CD14-positive monocyte (primary cell): ENCODE results near the gene ALDH7A1. TPM values are rescaled to one million over a fixed set of nuclear protein-coding genes. Genes with fewer than 3 reads are reported as not detected.

Experiments used
- DNase-seq, 3 donors: peaks; one replicate each; pipeline ENCODE4 v3.0.0-alpha.2; 2011 to 2022
- H2AFZ ChIP-seq: 2 replicates; pipeline ENCODE4 v1.6.0; 2012; ENCODE audit warnings: mild to moderate bottlenecking, low read depth, low read length, inconsistent platforms; ENCODE audit not compliant: insufficient read depth, poor library complexity, severe bottlenecking
- H3K27ac ChIP-seq, 2 donors: 1 replicate in 1 of 2; 2 replicates in 1 of 2; pipeline ENCODE4 v1.5.1; 2012 to 2013; ENCODE audit warnings: low read length in 2 of 2, control low read depth in 1 of 2, inconsistent platforms in 1 of 2, low read depth in 1 of 2, mild to moderate bottlenecking in 1 of 2
- H3K27me3 ChIP-seq, 2 donors: one replicate each; pipeline versions ENCODE4 v1.6.0 to v1.6.1; 2011 to 2013; ENCODE audit warnings: low read length in 2 of 2; ENCODE audit not compliant: control insufficient read depth in 2 of 2, insufficient read depth in 2 of 2
- H3K36me3 ChIP-seq, 2 donors: replicated peaks in 1 of 2; 1 replicate in 1 of 2; 2 replicates in 1 of 2; pipeline versions ENCODE4 v1.5.1 to v1.6.1; 2012 to 2013; ENCODE audit warnings: low read length in 2 of 2, control low read depth in 1 of 2, inconsistent platforms in 1 of 2, mild to moderate bottlenecking in 1 of 2; ENCODE audit not compliant: insufficient read depth in 2 of 2, control insufficient read depth in 1 of 2
- H3K4me1 ChIP-seq, 2 donors: 1 replicate in 1 of 2; 2 replicates in 1 of 2; pipeline versions ENCODE4 v1.5.1 to v1.6.1; 2012 to 2013; ENCODE audit warnings: low read length in 2 of 2, control low read depth in 1 of 2, inconsistent platforms in 1 of 2, mild to moderate bottlenecking in 1 of 2, moderate library complexity in 1 of 2; ENCODE audit not compliant: insufficient read depth in 2 of 2, control insufficient read depth in 1 of 2
- H3K4me2 ChIP-seq: replicated peaks from 2 replicates; pipeline ENCODE3; 2012; ENCODE audit warnings: low read length, moderate library complexity, mild to moderate bottlenecking; ENCODE audit not compliant: poor library complexity, severe bottlenecking; ENCODE audit errors: extremely low read depth
- H3K4me3 ChIP-seq, 3 experiments: fragments of 200-600 bp in 1 of 3; sonication (generic) in 1 of 3; replicated peaks in 1 of 3; 1 replicate in 2 of 3; 2 replicates in 1 of 3; pipeline ENCODE4 v1.5.1; 2011 to 2013; ENCODE audit warnings: low read length in 3 of 3, mild to moderate bottlenecking in 3 of 3, control low read depth in 2 of 3, low read depth in 2 of 3, inconsistent platforms in 1 of 3, moderate library complexity in 1 of 3
- H3K79me2 ChIP-seq: 2 replicates; pipeline ENCODE4 v1.6.0; 2012; ENCODE audit warnings: mild to moderate bottlenecking, control low read depth, inconsistent platforms, low read length, moderate library complexity; ENCODE audit not compliant: insufficient read depth
- H3K9ac ChIP-seq: 2 replicates; pipeline ENCODE4 v1.6.0; 2017; ENCODE audit warnings: low read length, mild to moderate bottlenecking; ENCODE audit not compliant: insufficient read depth, poor library complexity, severe bottlenecking
- H3K9me3 ChIP-seq, 2 donors: replicated peaks in 1 of 2; 1 replicate in 1 of 2; 2 replicates in 1 of 2; pipeline versions ENCODE4 v1.5.1 to v1.6.1; 2012 to 2013; ENCODE audit warnings: low read length in 2 of 2, control low read depth in 1 of 2; ENCODE audit not compliant: control insufficient read depth in 1 of 2, insufficient read depth in 1 of 2
- H4K20me1 ChIP-seq: 2 replicates; pipeline ENCODE4 v1.6.0; 2012; ENCODE audit warnings: mild to moderate bottlenecking, low read length, control low read depth, moderate library complexity; ENCODE audit not compliant: insufficient read depth
- H3K27ac Mint-ChIP-seq, 7 donors: one replicate each; pipeline ENCODE4 v1.8.0; 2020; ENCODE audit warnings: mild to moderate bottlenecking in 7 of 7, mixed read lengths in 7 of 7, moderate library complexity in 6 of 7, inconsistent platforms in 2 of 7
- H3K27me3 Mint-ChIP-seq, 3 donors: one replicate each; pipeline ENCODE4 v1.8.0; 2021 to 2022; ENCODE audit warnings: low read depth in 3 of 3, mild to moderate bottlenecking in 3 of 3, mixed read lengths in 3 of 3, moderate library complexity in 3 of 3, inconsistent platforms in 1 of 3
- H3K36me3 Mint-ChIP-seq, 2 donors: one replicate each; pipeline ENCODE4 v1.8.0; 2020; ENCODE audit warnings: mixed read lengths in 2 of 2, inconsistent platforms in 1 of 2, mild to moderate bottlenecking in 1 of 2
- H3K4me1 Mint-ChIP-seq: one replicate; pipeline ENCODE4 v1.8.0; 2020; ENCODE audit warnings: mild to moderate bottlenecking, mixed read lengths
- H3K4me3 Mint-ChIP-seq, 2 donors: one replicate each; pipeline ENCODE4 v1.8.0; 2020; ENCODE audit warnings: mild to moderate bottlenecking in 2 of 2, mixed read lengths in 2 of 2, moderate library complexity in 1 of 2
- H3K9me3 Mint-ChIP-seq, 7 donors: one replicate each; pipeline ENCODE4 v1.8.0; 2020 to 2022; ENCODE audit warnings: mixed read lengths in 7 of 7, mild to moderate bottlenecking in 6 of 7, moderate library complexity in 6 of 7, inconsistent platforms in 2 of 7
- CTCF ChIP-seq: fragments of 200-600 bp; IDR thresholded peaks from one replicate; pipeline ENCODE4 v1.8.0; 2022; ENCODE audit warnings: antibody characterized with exemption, mild to moderate bottlenecking
- WGBS: methylation state at CpG from one replicate; pipeline ENCODE4 v1.1.5; 2013; ENCODE audit warnings: missing lambda C conversion rate; ENCODE audit not compliant: insufficient coverage; 5-methylcytosine and 5-hydroxymethylcytosine counted together
- intact Hi-C, 2 donors: fragments of 100-400 bp; cut with micrococcal nuclease; formaldehyde crosslinking; loops; one replicate each; pipeline versions ENCODE4 v1.15.0 to v1.15.1; 2023
- polyA plus RNA-seq, 3 donors: library from polyadenylated mRNA; depleted of rRNA in 1 of 3; unstranded in 2 of 3; stranded (reverse) in 1 of 3; fragments of 300-500 nt in 2 of 3; fragments of >200 nt in 1 of 3; fragmentation: Illumina TruSeq in 2 of 3; gene quantifications; 1 replicate in 2 of 3; 2 replicates in 1 of 3; pipeline ENCODE4 v1.2.3, GENCODE V29; 2012 to 2021

Gene ALDH7A1
- polyA plus RNA-seq, 3 donors: 0.44 to 0.67 (median 0.59) TPM

GRCh38 chr5:126513302-126513701 is 81.7 kb downstream of the ALDH7A1 start:
- no peaks in the 10 kb centered on the region for H3K27me3 ChIP-seq
- Mint-ChIP-seq H3K4me1 (peaks cover 12% of the 10 kb centered on the region), H3K36me3 (no peaks in the 10 kb centered on the region), H3K27ac (no peak overlapping the region), H3K4me3 (no peak overlapping the region), H3K9me3 (peaks cover 0 to 2% (median 0%) of the 10 kb centered on the region in 7 donors), H3K27me3 (peaks cover 0 to 4% (median 0%) of the 10 kb centered on the region in 3 donors)
- H3K27ac ChIP-seq: no peak overlapping the region
- H3K79me2 ChIP-seq: no peaks in the 10 kb centered on the region
- no peaks in the 10 kb centered on the region for H4K20me1 ChIP-seq
- no peak for TF ChIP-seq CTCF
- intact Hi-C loops: no loop called here
- H3K9me3 ChIP-seq: no peaks in the 10 kb centered on the region
- no peak overlapping the region for H3K9ac ChIP-seq
- no peak overlapping the region for H2AFZ ChIP-seq
- 100% methylated on average over 1 of the region's 2 CpGs for WGBS
- no peaks in the 10 kb centered on the region for H3K36me3 ChIP-seq
- no peak for DNase-seq
- H3K4me3 ChIP-seq: no peak overlapping the region
- H3K4me2 ChIP-seq: no peak overlapping the region
- peaks cover 5 to 8% of the 10 kb centered on the region in 2 donors for H3K4me1 ChIP-seq

DNA sequence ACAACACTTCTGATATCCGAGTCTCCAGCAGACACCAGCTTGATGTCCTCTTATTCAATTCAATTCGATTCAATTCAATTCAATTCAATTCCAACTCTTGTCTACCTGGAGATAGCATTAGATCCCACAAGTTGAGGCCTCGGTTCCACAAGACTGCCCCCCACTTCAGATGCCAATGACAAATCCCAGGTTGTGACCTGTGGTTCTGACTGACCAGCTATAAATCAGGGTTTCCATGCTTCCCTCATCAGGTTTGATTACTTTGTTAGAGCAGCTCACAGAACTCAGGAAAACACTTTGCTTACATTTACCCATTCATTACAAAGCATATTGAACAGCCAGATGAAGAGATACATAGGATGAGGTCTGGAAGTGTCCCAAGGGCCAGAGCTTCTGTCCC is 82.6 kb downstream of the ALDH7A1 start:
- TF ChIP-seq CTCF: no peak
- H4K20me1 ChIP-seq: no peaks in the 10 kb centered on the region
- no peaks in the 10 kb centered on the region for H3K36me3 ChIP-seq
- no peak overlapping the region for H3K4me3 ChIP-seq
- no peaks in the 10 kb centered on the region for H3K79me2 ChIP-seq
- Mint-ChIP-seq H3K27me3 (peaks cover 0 to 4% (median 0%) of the 10 kb centered on the region in 3 donors), H3K4me3 (no peak overlapping the region), H3K36me3 (no peaks in the 10 kb centered on the region), H3K4me1 (peaks cover 12% of the 10 kb centered on the region), H3K27ac (no peak overlapping the region), H3K9me3 (peaks cover 0 to 2% (median 0%) of the 10 kb centered on the region in 7 donors)
- no peak overlapping the region for H2AFZ ChIP-seq
- no peak overlapping the region for H3K4me2 ChIP-seq
- WGBS: 97% methylated on average over 3 of the region's 3 CpGs
- H3K27ac ChIP-seq: no peak overlapping the region
- intact Hi-C loops: no loop called here
- no peak overlapping the region for H3K9ac ChIP-seq
- peaks cover 5 to 8% of the 10 kb centered on the region in 2 donors for H3K4me1 ChIP-seq
- no peaks in the 10 kb centered on the region for H3K27me3 ChIP-seq
- no peak for DNase-seq
- H3K9me3 ChIP-seq: no peaks in the 10 kb centered on the region
